Loucy (cell line): ENCODE measurements around the gene RAPGEF5.

Source experiments
- H2AFZ ChIP-seq: fragments of 200-600 bp; sonication (generic); 2 replicates; pipeline ENCODE4 v1.6.0; 2016; ENCODE audit warnings: antibody characterized with exemption, mild to moderate bottlenecking, low read length, moderate library complexity
- H3F3A ChIP-seq: fragments of 200-600 bp; 2 replicates; pipeline ENCODE4 v1.6.0; 2016; ENCODE audit warnings: antibody characterized with exemption, low read depth, mild to moderate bottlenecking
- H3K27me3 ChIP-seq: fragments of 200-600 bp; sonication (generic); 2 replicates; pipeline ENCODE4 v1.6.1; 2014; ENCODE audit warnings: low read length, mild to moderate bottlenecking; ENCODE audit not compliant: insufficient read depth, poor library complexity, severe bottlenecking
- H3K36me3 ChIP-seq: fragments of 200-600 bp; sonication (generic); 2 replicates; pipeline ENCODE4 v1.6.1; 2016; ENCODE audit warnings: low read length; ENCODE audit not compliant: insufficient read depth
- H3K4me1 ChIP-seq: fragments of 200-600 bp; sonication (generic); 2 replicates; pipeline ENCODE4 v1.5.1; 2014; ENCODE audit warnings: low read length, mild to moderate bottlenecking; ENCODE audit not compliant: insufficient read depth, poor library complexity, severe bottlenecking
- H3K4me2 ChIP-seq: fragments of 200-600 bp; sonication (generic); 2 replicates; pipeline ENCODE4 v1.6.0; 2014; ENCODE audit warnings: antibody characterized with exemption, low read length, low read depth, mild to moderate bottlenecking; ENCODE audit not compliant: poor library complexity, severe bottlenecking
- H3K4me3 ChIP-seq: fragments of 200-600 bp; sonication (generic); 2 replicates; pipeline ENCODE4 v1.5.1; 2014; ENCODE audit warnings: low read length, mild to moderate bottlenecking, mixed read lengths; ENCODE audit not compliant: poor library complexity, severe bottlenecking
- H3K79me2 ChIP-seq: fragments of 200-600 bp; sonication (generic); 2 replicates; pipeline ENCODE4 v1.6.1; 2014; ENCODE audit warnings: low read length; ENCODE audit not compliant: insufficient read depth
- H3K9ac ChIP-seq: fragments of 200-600 bp; sonication (generic); 2 replicates; pipeline ENCODE4 v1.6.0; 2014; ENCODE audit warnings: mild to moderate bottlenecking, low read depth, low read length, moderate library complexity; ENCODE audit not compliant: poor library complexity, severe bottlenecking
- H3K9me2 ChIP-seq: fragments of 200-600 bp; sonication (generic); replicated peaks from 2 replicates; pipeline ENCODE4 v1.6.1; 2016; ENCODE audit warnings: low read depth, low read length, mixed read lengths
- H3K9me3 ChIP-seq: fragments of 200-600 bp; sonication (generic); 2 replicates; pipeline ENCODE4 v1.6.1; 2014; ENCODE audit warnings: mild to moderate bottlenecking, antibody characterized with exemption, low read length, low read depth; ENCODE audit not compliant: insufficient read depth
- H4K20me1 ChIP-seq: fragments of 200-600 bp; sonication (generic); 2 replicates; pipeline ENCODE4 v1.6.0; 2014; ENCODE audit warnings: antibody characterized with exemption, low read length, mild to moderate bottlenecking; ENCODE audit not compliant: insufficient read depth, poor library complexity, severe bottlenecking
- CTCF ChIP-seq: fragments of 200-600 bp; sonication (generic); conservative IDR thresholded peaks from 2 replicates; pipeline ENCODE4 v1.5.1; 2014; ENCODE audit warnings: mild to moderate bottlenecking, antibody characterized with exemption, low read length
- EZH2phosphoT487 ChIP-seq: fragments of 200-600 bp; IDR thresholded peaks from 2 replicates; pipeline ENCODE4 v1.6.1; 2018; ENCODE audit warnings: antibody characterized with exemption, mild to moderate bottlenecking, moderate library complexity, borderline replicate concordance

RAPGEF5 gene

GRCh38 chr7:22090512-22090911 lies 266.4 kb downstream of the RAPGEF5 start:
- H3K9ac ChIP-seq, result no peak overlapping the region
- no peaks in the 10 kb centered on the region for H3K36me3 ChIP-seq
- peaks cover 13% of the 10 kb centered on the region for H3K4me1 ChIP-seq
- TF ChIP-seq CTCF (no peak), EZH2phosphoT487 (no peak)
- H3K9me2 ChIP-seq, result no peaks in the 10 kb centered on the region
- no peak overlapping the region for H3K4me2 ChIP-seq
- no peak overlapping the region for H2AFZ ChIP-seq
- no peak overlapping the region for H3K4me3 ChIP-seq
- H3F3A ChIP-seq, result no peaks in the 10 kb centered on the region
- H3K9me3 ChIP-seq, result no peaks in the 10 kb centered on the region
- H4K20me1 ChIP-seq, result no peaks in the 10 kb centered on the region
- no peaks in the 10 kb centered on the region for H3K79me2 ChIP-seq
- no peaks in the 10 kb centered on the region for H3K27me3 ChIP-seq

DNA sequence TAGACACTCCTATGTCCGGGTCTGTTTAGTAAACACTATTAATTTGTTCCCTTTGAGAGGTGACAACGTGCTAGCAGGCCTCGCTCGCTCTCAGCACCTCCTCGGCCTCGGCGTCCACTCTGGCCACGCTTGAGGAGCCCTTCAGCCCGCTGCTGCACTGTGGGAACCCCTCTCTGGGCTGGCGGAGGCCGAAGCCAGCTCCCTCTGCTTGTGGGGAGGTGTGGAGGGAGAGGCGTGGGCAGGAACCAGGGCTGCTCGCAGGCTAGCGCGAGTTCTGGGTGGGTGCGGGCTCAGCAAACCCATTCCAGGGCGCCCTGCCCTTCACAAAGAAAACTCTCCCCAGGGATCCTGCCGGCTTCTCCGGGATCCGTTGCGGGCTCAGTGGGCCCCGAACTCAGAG lies 266.8 kb downstream of the RAPGEF5 start:
- H2AFZ ChIP-seq, result no peak overlapping the region
- H3K9me3 ChIP-seq, result no peaks in the 10 kb centered on the region
- H3K79me2 ChIP-seq, result no peaks in the 10 kb centered on the region
- no peaks in the 10 kb centered on the region for H3K36me3 ChIP-seq
- no peaks in the 10 kb centered on the region for H3K9me2 ChIP-seq
- H3K4me2 ChIP-seq, result no peak overlapping the region
- H3K9ac ChIP-seq, result no peak overlapping the region
- TF ChIP-seq EZH2phosphoT487 (no peak), CTCF (no peak)
- H3F3A ChIP-seq, result no peaks in the 10 kb centered on the region
- no peaks in the 10 kb centered on the region for H3K27me3 ChIP-seq
- H4K20me1 ChIP-seq, result no peaks in the 10 kb centered on the region
- H3K4me1 ChIP-seq, result peaks cover 13% of the 10 kb centered on the region
- no peak overlapping the region for H3K4me3 ChIP-seq

- H3F3A ChIP-seq, result no peaks in the 10 kb centered on the region
- no peaks in the 10 kb centered on the region for H3K9me3 ChIP-seq
- no peaks in the 10 kb centered on the region for H4K20me1 ChIP-seq
- H3K4me3 ChIP-seq, result no peak overlapping the region
- peak overlapping the region; percentile 65 for H2AFZ ChIP-seq
- H3K36me3 ChIP-seq, result no peaks in the 10 kb centered on the region
- no peak for TF ChIP-seq CTCF
- TF ChIP-seq EZH2phosphoT487, result no peak
- H3K79me2 ChIP-seq, result no peaks in the 10 kb centered on the region
- peaks cover 14% of the 10 kb centered on the region for H3K4me1 ChIP-seq
- peak overlapping the region; percentile 19 for H3K9ac ChIP-seq
- H3K9me2 ChIP-seq, result no peaks in the 10 kb centered on the region
- no peaks in the 10 kb centered on the region for H3K27me3 ChIP-seq
- peak overlapping the region; percentile 49 for H3K4me2 ChIP-seq
Observed at GRCh38 chr7:22088827-22089226, 268.1 kb downstream of the RAPGEF5 start.
